Measurements from ENCODE around the gene CCDC121. TPM values are rescaled to one million over a fixed set of nuclear protein-coding genes. Genes with fewer than 3 reads are reported as not detected.
"Not testable (repeated sequence)": the region's sequence is repeated elsewhere in the genome, so short reads cannot be mapped to it uniquely, and the experiment has no call there.

CCDC121 gene
- polyA plus RNA-seq, 4 donors, result 0.54 to 4.8 (median 1.6) TPM

- Histone ChIP-seq H3K9me3 (ENCODE audit: control insufficient read depth in 2 of 2, insufficient read depth in 1 of 2, low read depth in 1 of 2, low read length in 1 of 2) (no peaks in the 10 kb centered on the region), H3K27ac (ENCODE audit: low read depth in 1 of 3, low read length in 2 of 3) (no peak overlapping the region), H3K4me3 (ENCODE audit: low read depth in 1 of 3, low read length in 3 of 3) (no peak overlapping the region), H3K27me3 (ENCODE audit: control insufficient read depth in 3 of 3, insufficient read depth in 3 of 3, low read length in 3 of 3) (no peaks in the 10 kb centered on the region), H3K4me1 (ENCODE audit: control insufficient read depth in 3 of 3, insufficient read depth in 2 of 3, low read depth in 1 of 3, low read length in 2 of 3) (no peaks in the 10 kb centered on the region), H3K36me3 (ENCODE audit: control insufficient read depth in 3 of 3, insufficient read depth in 2 of 3, low read depth in 1 of 3, low read length in 3 of 3) (peaks cover 21 to 43% (median 23%) of the 10 kb centered on the region in 3 donors)
- no peak for DNase-seq
- WGBS, 3 donors, result 85 to 96% (median 94%) methylated on average over 2 of the region's 2 CpGs
- FAIRE-seq, result no peak
These were observed 22.2 kb downstream of the CCDC121 start for GRCh38 chr2:27606611-27607010.

- FAIRE-seq, result no peak
- 87 to 95% (median 88%) methylated on average over 1 of the region's 1 CpG for WGBS, 3 donors
- peaks cover 0 to 27% (median 8%) of the 10 kb centered on the region in 3 donors for H3K36me3 ChIP-seq (ENCODE audit: control insufficient read depth in 3 of 3, insufficient read depth in 2 of 3, low read depth in 1 of 3, low read length in 3 of 3)
These were observed 32.2 kb downstream of the CCDC121 start for GRCh38 chr2:27596627-27597026.

GRCh38 chr2:27595412-27595811 lies 33.4 kb downstream of the CCDC121 start:
- H3K4me1 ChIP-seq (ENCODE audit: control insufficient read depth in 3 of 3, insufficient read depth in 2 of 3, low read depth in 1 of 3, low read length in 2 of 3); H3K4me3 ChIP-seq (ENCODE audit: low read depth in 1 of 3, low read length in 3 of 3); H3K27me3 ChIP-seq (ENCODE audit: control insufficient read depth in 3 of 3, insufficient read depth in 3 of 3, low read length in 3 of 3); H3K27ac ChIP-seq (ENCODE audit: low read depth in 1 of 3, low read length in 2 of 3); FAIRE-seq; DNase-seq: not testable (repeated sequence)
- Histone ChIP-seq H3K36me3 (ENCODE audit: control insufficient read depth in 3 of 3, insufficient read depth in 2 of 3, low read depth in 1 of 3, low read length in 3 of 3) (peaks cover 0 to 23% (median 6%) of the 10 kb centered on the region in 3 donors), H3K9me3 (ENCODE audit: control insufficient read depth in 2 of 2, insufficient read depth in 1 of 2, low read depth in 1 of 2, low read length in 1 of 2) (peaks cover 0 to 50% of the 10 kb centered on the region in 2 donors)
- WGBS, 3 donors, result 98 to 99% (median 99%) methylated on average over 9 of the region's 9 CpGs

More at GRCh38 chr2:27596627-27597026, 32.2 kb downstream of the CCDC121 start:
- H3K9me3 ChIP-seq (ENCODE audit: control insufficient read depth in 2 of 2, insufficient read depth in 1 of 2, low read depth in 1 of 2, low read length in 1 of 2), result peaks cover 0 to 41% of the 10 kb centered on the region in 2 donors
- no peak overlapping the region for H3K27ac ChIP-seq (ENCODE audit: low read depth in 1 of 3, low read length in 2 of 3)
- no peaks in the 10 kb centered on the region for H3K27me3 ChIP-seq (ENCODE audit: control insufficient read depth in 3 of 3, insufficient read depth in 3 of 3, low read length in 3 of 3)
- peaks cover 0 to 4% (median 0%) of the 10 kb centered on the region in 3 donors for H3K4me1 ChIP-seq (ENCODE audit: control insufficient read depth in 3 of 3, insufficient read depth in 2 of 3, low read depth in 1 of 3, low read length in 2 of 3)
- no peak for DNase-seq
- no peak overlapping the region for H3K4me3 ChIP-seq (ENCODE audit: low read depth in 1 of 3, low read length in 3 of 3)

- 97 to 99% (median 97%) methylated on average over 41 to 45 of the region's 45 CpGs for WGBS, 3 donors
- H3K27ac ChIP-seq (ENCODE audit: low read depth in 1 of 3, low read length in 2 of 3); H3K27me3 ChIP-seq (ENCODE audit: control insufficient read depth in 3 of 3, insufficient read depth in 3 of 3, low read length in 3 of 3); FAIRE-seq; H3K4me1 ChIP-seq (ENCODE audit: control insufficient read depth in 3 of 3, insufficient read depth in 2 of 3, low read depth in 1 of 3, low read length in 2 of 3); H3K4me3 ChIP-seq (ENCODE audit: low read depth in 1 of 3, low read length in 3 of 3); DNase-seq: not testable (repeated sequence)
- peaks cover 0 to 50% of the 10 kb centered on the region in 2 donors for H3K9me3 ChIP-seq (ENCODE audit: control insufficient read depth in 2 of 2, insufficient read depth in 1 of 2, low read depth in 1 of 2, low read length in 1 of 2)
- peaks cover 0 to 19% (median 2%) of the 10 kb centered on the region in 3 donors for H3K36me3 ChIP-seq (ENCODE audit: control insufficient read depth in 3 of 3, insufficient read depth in 2 of 3, low read depth in 1 of 3, low read length in 3 of 3)
These were observed 34.6 kb downstream of the CCDC121 start for GRCh38 chr2:27594020-27594703.

GRCh38 chr2:27593240-27593639 lies 35.6 kb downstream of the CCDC121 start:
- Histone ChIP-seq H3K27ac (ENCODE audit: low read depth in 1 of 3, low read length in 2 of 3) (no peak overlapping the region), H3K27me3 (ENCODE audit: control insufficient read depth in 3 of 3, insufficient read depth in 3 of 3, low read length in 3 of 3) (no peaks in the 10 kb centered on the region), H3K4me3 (ENCODE audit: low read depth in 1 of 3, low read length in 3 of 3) (no peak overlapping the region), H3K36me3 (ENCODE audit: control insufficient read depth in 3 of 3, insufficient read depth in 2 of 3, low read depth in 1 of 3, low read length in 3 of 3) (peaks cover 0 to 12% (median 2%) of the 10 kb centered on the region in 3 donors), H3K4me1 (ENCODE audit: control insufficient read depth in 3 of 3, insufficient read depth in 2 of 3, low read depth in 1 of 3, low read length in 2 of 3) (peaks cover 0 to 4% (median 0%) of the 10 kb centered on the region in 3 donors), H3K9me3 (ENCODE audit: control insufficient read depth in 2 of 2, insufficient read depth in 1 of 2, low read depth in 1 of 2, low read length in 1 of 2) (peaks cover 0 to 50% of the 10 kb centered on the region in 2 donors)
- DNase-seq (no peak), FAIRE-seq (no peak)
- WGBS, 3 donors, result 95 to 97% (median 96%) methylated on average over 2 of the region's 2 CpGs

GRCh38 chr2:27591745-27592144 lies 37.1 kb downstream of the CCDC121 start:
- DNase-seq (no peak), FAIRE-seq (no peak)
- Histone ChIP-seq H3K9me3 (ENCODE audit: control insufficient read depth in 2 of 2, insufficient read depth in 1 of 2, low read depth in 1 of 2, low read length in 1 of 2) (peaks cover 0 to 50% of the 10 kb centered on the region in 2 donors), H3K36me3 (ENCODE audit: control insufficient read depth in 3 of 3, insufficient read depth in 2 of 3, low read depth in 1 of 3, low read length in 3 of 3) (peaks cover 0 to 15% (median 2%) of the 10 kb centered on the region in 3 donors), H3K4me1 (ENCODE audit: control insufficient read depth in 3 of 3, insufficient read depth in 2 of 3, low read depth in 1 of 3, low read length in 2 of 3) (peaks cover 0 to 4% (median 0%) of the 10 kb centered on the region in 3 donors), H3K27me3 (ENCODE audit: control insufficient read depth in 3 of 3, insufficient read depth in 3 of 3, low read length in 3 of 3) (no peaks in the 10 kb centered on the region), H3K4me3 (ENCODE audit: low read depth in 1 of 3, low read length in 3 of 3) (no peak overlapping the region), H3K27ac (ENCODE audit: low read depth in 1 of 3, low read length in 2 of 3) (no peak overlapping the region)
- WGBS, 3 donors, result 83 to 88% (median 87%) methylated on average over 3 of the region's 3 CpGs

GRCh38 chr2:27588308-27588707 lies 40.5 kb downstream of the CCDC121 start:
- no peaks in the 10 kb centered on the region for H3K27me3 ChIP-seq (ENCODE audit: control insufficient read depth in 3 of 3, insufficient read depth in 3 of 3, low read length in 3 of 3)
- H3K9me3 ChIP-seq (ENCODE audit: control insufficient read depth in 2 of 2, insufficient read depth in 1 of 2, low read depth in 1 of 2, low read length in 1 of 2), result peaks cover 0 to 24% of the 10 kb centered on the region in 2 donors
- peaks cover 6 to 10% (median 6%) of the 10 kb centered on the region in 3 donors for H3K4me1 ChIP-seq (ENCODE audit: control insufficient read depth in 3 of 3, insufficient read depth in 2 of 3, low read depth in 1 of 3, low read length in 2 of 3)
- DNase-seq (no peak), FAIRE-seq (no peak)
- H3K36me3 ChIP-seq (ENCODE audit: control insufficient read depth in 3 of 3, insufficient read depth in 2 of 3, low read depth in 1 of 3, low read length in 3 of 3), result peaks cover 0 to 14% (median 2%) of the 10 kb centered on the region in 3 donors
- WGBS, 3 donors, result 93 to 98% (median 98%) methylated on average over 2 of the region's 2 CpGs
- no peak overlapping the region for H3K27ac ChIP-seq (ENCODE audit: low read depth in 1 of 3, low read length in 2 of 3)
- H3K4me3 ChIP-seq (ENCODE audit: low read depth in 1 of 3, low read length in 3 of 3), result no peak overlapping the region

- peaks cover 0 to 3% (median 0%) of the 10 kb centered on the region in 3 donors for H3K27me3 ChIP-seq (ENCODE audit: control insufficient read depth in 3 of 3, insufficient read depth in 3 of 3, low read length in 3 of 3)
- WGBS, 3 donors, result 80 to 95% (median 85%) methylated on average over 2 of the region's 2 CpGs
- FAIRE-seq, result no peak
These were observed 41.8 kb downstream of the CCDC121 start for GRCh38 chr2:27587025-27587424.

More at GRCh38 chr2:27587025-27587424, 41.8 kb downstream of the CCDC121 start:
- DNase-seq, result no peak
- Histone ChIP-seq H3K36me3 (ENCODE audit: control insufficient read depth in 3 of 3, insufficient read depth in 2 of 3, low read depth in 1 of 3, low read length in 3 of 3) (peaks cover 0 to 8% (median 2%) of the 10 kb centered on the region in 3 donors), H3K27ac (ENCODE audit: low read depth in 1 of 3, low read length in 2 of 3) (no peak overlapping the region), H3K4me1 (ENCODE audit: control insufficient read depth in 3 of 3, insufficient read depth in 2 of 3, low read depth in 1 of 3, low read length in 2 of 3) (peaks cover 6 to 10% (median 6%) of the 10 kb centered on the region in 3 donors), H3K4me3 (ENCODE audit: low read depth in 1 of 3, low read length in 3 of 3) (no peak overlapping the region), H3K9me3 (ENCODE audit: control insufficient read depth in 2 of 2, insufficient read depth in 1 of 2, low read depth in 1 of 2, low read length in 1 of 2) (peaks cover 0 to 20% of the 10 kb centered on the region in 2 donors)

Measured in small intestine (tissue), 7 donors.